Stimulated activated effector memory CD8-positive, alpha-beta T cell treated with anti-CD3 and anti-CD28 coated beads, Interleukin-12 subunit alpha, Interleukin-12 subunit beta, amount 100 ng/mL, for 72 hours (primary cell): Measurements from ENCODE around the gene SLC39A2.

Experiments
- ATAC-seq: fragments of 150-1000 bp; cut with Tn5 transposase; 2 replicates; pipeline ENCODE4 v1.10.0; 2021
- DNase-seq, 2 donors: peaks; one replicate each; pipeline ENCODE4 v3.0.0; 2021 to 2022; ENCODE audit warnings: low spot score in 2 of 2
- H3K27ac Mint-ChIP-seq: one replicate; pipeline ENCODE4 v1.8.0; 2022; ENCODE audit warnings: mild to moderate bottlenecking, mixed read lengths
- H3K36me3 Mint-ChIP-seq: one replicate; pipeline ENCODE4 v1.8.0; 2022; ENCODE audit warnings: mild to moderate bottlenecking, mixed read lengths
- H3K4me1 Mint-ChIP-seq: one replicate; pipeline ENCODE4 v1.8.0; 2022; ENCODE audit warnings: mixed read lengths
- H3K4me3 Mint-ChIP-seq: one replicate; pipeline ENCODE4 v1.8.0; 2022; ENCODE audit warnings: mild to moderate bottlenecking, mixed read lengths
- H3K9me3 Mint-ChIP-seq: one replicate; pipeline ENCODE4 v1.8.0; 2022; ENCODE audit warnings: mixed read lengths

Gene SLC39A2

GRCh38 chr14:21016413-21017190, 17.5 kb downstream of the SLC39A2 start:
- H3K4me3 Mint-ChIP-seq: no peak overlapping the region
- no peak overlapping the region for H3K27ac Mint-ChIP-seq
- no peak for DNase-seq
- no peaks in the 10 kb centered on the region for H3K4me1 Mint-ChIP-seq
- no peak for ATAC-seq
- no peaks in the 10 kb centered on the region for H3K9me3 Mint-ChIP-seq
- H3K36me3 Mint-ChIP-seq: no peaks in the 10 kb centered on the region

- peaks cover 2% of the 10 kb centered on the region for H3K4me1 Mint-ChIP-seq
- H3K9me3 Mint-ChIP-seq: no peaks in the 10 kb centered on the region
- no peaks in the 10 kb centered on the region for H3K36me3 Mint-ChIP-seq
- ATAC-seq (no peak), DNase-seq (no peak)
- H3K4me3 Mint-ChIP-seq: no peak overlapping the region
- no peak overlapping the region for H3K27ac Mint-ChIP-seq
Observed at GRCh38 chr14:21017528-21018245, 18.6 kb downstream of the SLC39A2 start.

GRCh38 chr14:21018286-21018685, 19.2 kb downstream of the SLC39A2 start:
- no peaks in the 10 kb centered on the region for H3K9me3 Mint-ChIP-seq
- ATAC-seq: no peak
- no peak overlapping the region for H3K27ac Mint-ChIP-seq

GRCh38 chr14:21018781-21019180, 19.7 kb downstream of the SLC39A2 start:
- no peak overlapping the region for H3K27ac Mint-ChIP-seq
- DNase-seq: no peak
- no peak for ATAC-seq
- no peaks in the 10 kb centered on the region for H3K9me3 Mint-ChIP-seq
- no peaks in the 10 kb centered on the region for H3K36me3 Mint-ChIP-seq
- H3K4me3 Mint-ChIP-seq: no peak overlapping the region
- peaks cover 10% of the 10 kb centered on the region for H3K4me1 Mint-ChIP-seq

More at GRCh38 chr14:21018286-21018685, 19.2 kb downstream of the SLC39A2 start:
- no peak overlapping the region for H3K4me3 Mint-ChIP-seq
- peaks cover 7% of the 10 kb centered on the region for H3K4me1 Mint-ChIP-seq
- DNase-seq: no peak
- no peaks in the 10 kb centered on the region for H3K36me3 Mint-ChIP-seq

- Mint-ChIP-seq H3K4me3 (no peak overlapping the region), H3K9me3 (no peaks in the 10 kb centered on the region), H3K27ac (no peak overlapping the region), H3K4me1 (peaks cover 15% of the 10 kb centered on the region), H3K36me3 (no peaks in the 10 kb centered on the region)
- DNase-seq (no peak), ATAC-seq (no peak)
Observed at GRCh38 chr14:21019366-21019765, 20.3 kb downstream of the SLC39A2 start.

- H3K27ac Mint-ChIP-seq: no peak overlapping the region
- no peak for ATAC-seq
- DNase-seq: no peak
- H3K9me3 Mint-ChIP-seq: no peaks in the 10 kb centered on the region
- H3K4me1 Mint-ChIP-seq: peaks cover 19% of the 10 kb centered on the region
- H3K4me3 Mint-ChIP-seq: no peak overlapping the region
- no peaks in the 10 kb centered on the region for H3K36me3 Mint-ChIP-seq
Observed at GRCh38 chr14:21020977-21021545, 22.0 kb downstream of the SLC39A2 start.

GRCh38 chr14:21022686-21023085, 23.6 kb downstream of the SLC39A2 start:
- H3K27ac Mint-ChIP-seq: no peak overlapping the region
- peaks cover 19% of the 10 kb centered on the region for H3K4me1 Mint-ChIP-seq
- no peaks in the 10 kb centered on the region for H3K9me3 Mint-ChIP-seq
- H3K4me3 Mint-ChIP-seq: no peak overlapping the region
- ATAC-seq (no peak), DNase-seq (no peak)
- H3K36me3 Mint-ChIP-seq: no peaks in the 10 kb centered on the region

GRCh38 chr14:21023174-21023573, 24.1 kb downstream of the SLC39A2 start:
- ATAC-seq (no peak), DNase-seq (no peak)
- H3K36me3 Mint-ChIP-seq: no peaks in the 10 kb centered on the region
- peak overlapping the region; percentile 75 for H3K4me3 Mint-ChIP-seq
- peaks cover 19% of the 10 kb centered on the region for H3K4me1 Mint-ChIP-seq
- H3K9me3 Mint-ChIP-seq: no peaks in the 10 kb centered on the region
- no peak overlapping the region for H3K27ac Mint-ChIP-seq

GRCh38 chr14:21023817-21024584, 24.9 kb downstream of the SLC39A2 start:
- H3K4me1 Mint-ChIP-seq: peaks cover 19% of the 10 kb centered on the region
- DNase-seq (no peak), ATAC-seq (no peak)
- peak overlapping the region; percentile 46 for H3K27ac Mint-ChIP-seq
- H3K36me3 Mint-ChIP-seq: no peaks in the 10 kb centered on the region
- H3K9me3 Mint-ChIP-seq: no peaks in the 10 kb centered on the region
- peak overlapping the region; percentile 75 for H3K4me3 Mint-ChIP-seq

- no peaks in the 10 kb centered on the region for H3K36me3 Mint-ChIP-seq
- peak within 1 kb of the TSS; percentile 46 for H3K27ac Mint-ChIP-seq
- DNase-seq (peak; percentile 30 to 69), ATAC-seq (peak; percentile 82)
- peaks cover 19% of the 10 kb centered on the region for H3K4me1 Mint-ChIP-seq
- peak within 1 kb of the TSS; percentile 75 for H3K4me3 Mint-ChIP-seq
- H3K9me3 Mint-ChIP-seq: no peaks in the 10 kb centered on the region
Observed at GRCh38 chr14:21024585-21025370, 25.7 kb downstream of the SLC39A2 start, which contains the start of gene NDRG2. Gene NDRG2 (minus strand): TSS chr14:21025061. CDS start chr14:21023315, 1,746 bp downstream.

- Mint-ChIP-seq H3K36me3 (no peaks in the 10 kb centered on the region), H3K27ac (no peak overlapping the region), H3K9me3 (no peaks in the 10 kb centered on the region), H3K4me3 (peak overlapping the region; percentile 75), H3K4me1 (peaks cover 19% of the 10 kb centered on the region)
- DNase-seq: no peak
- ATAC-seq: no peak
Observed at GRCh38 chr14:21025371-21026273, 26.5 kb downstream of the SLC39A2 start.

- H3K36me3 Mint-ChIP-seq: no peaks in the 10 kb centered on the region
- DNase-seq: no peak
Observed at GRCh38 chr14:21026274-21026987, 27.3 kb downstream of the SLC39A2 start.

GRCh38 chr14:21026988-21027315, 27.9 kb downstream of the SLC39A2 start:
- DNase-seq (no peak), ATAC-seq (no peak)
- H3K36me3 Mint-ChIP-seq: no peaks in the 10 kb centered on the region
- H3K4me1 Mint-ChIP-seq: peaks cover 19% of the 10 kb centered on the region
- no peak overlapping the region for H3K4me3 Mint-ChIP-seq
- no peak overlapping the region for H3K27ac Mint-ChIP-seq
- no peaks in the 10 kb centered on the region for H3K9me3 Mint-ChIP-seq

More at GRCh38 chr14:21026274-21026987, 27.3 kb downstream of the SLC39A2 start:
- ATAC-seq: no peak
- H3K9me3 Mint-ChIP-seq: no peaks in the 10 kb centered on the region
- no peak overlapping the region for H3K27ac Mint-ChIP-seq
- peaks cover 19% of the 10 kb centered on the region for H3K4me1 Mint-ChIP-seq
- H3K4me3 Mint-ChIP-seq: no peak overlapping the region
